Measurements from ENCODE around the gene PTPN11. TPM values are rescaled to one million over a fixed set of nuclear protein-coding genes. Genes with fewer than 3 reads are reported as not detected.

Gene PTPN11
- total and polyA plus RNA-seq, 2 of the 13 experiments (the other 11 are each of a cell fraction or from before 2014, with no cell fraction given): 30.0 to 63.5 TPM

DNA sequence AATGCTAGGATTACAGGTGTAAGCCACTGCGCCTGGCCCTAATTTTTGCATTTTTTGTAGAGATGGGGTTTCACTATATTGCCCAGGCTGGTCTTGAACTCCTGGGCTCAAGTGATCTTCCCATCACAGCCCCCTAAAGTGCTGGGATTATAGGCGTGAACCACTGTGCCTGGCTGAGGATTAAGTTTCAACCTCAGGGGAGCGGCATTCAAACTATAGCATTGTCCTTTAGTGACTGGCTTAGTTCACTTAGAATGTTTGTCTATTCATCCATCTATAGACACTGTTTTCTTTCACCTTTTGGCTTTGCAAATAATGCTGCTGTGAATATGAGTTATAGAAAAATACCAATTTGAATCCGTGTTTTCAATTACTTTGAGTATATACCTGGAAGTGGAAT, 25.2 kb downstream of the PTPN11 start:
- BruUV-seq (replicated peaks): no TSS peak
- WGBS (ENCODE audit: low lambda C conversion rate): 96% methylated on average over 4 of the region's 4 CpGs
- Histone ChIP-seq H2AFZ (ENCODE audit: low read length) (no peak overlapping the region), H3K36me3 (replicated peaks in 1 of 2; ENCODE audit: control insufficient read depth in 1 of 2, insufficient read depth in 2 of 2, low read length in 2 of 2) (peaks cover 9 to 11% of the 10 kb centered on the region in 2 experiments; a peak in 4 of 5 replicates), H3K27ac (ENCODE audit: extremely low read length, insufficient read depth, low read length) (no peak overlapping the region), H3K27me3 (ENCODE audit: control insufficient read depth in 1 of 2, insufficient read depth in 2 of 2, low read length in 2 of 2) (no peaks in the 10 kb centered on the region), H3K9me3 (ENCODE audit: low read length) (no peaks in the 10 kb centered on the region), H3K9ac (ENCODE audit: insufficient read depth, low read depth, low read length) (no peak overlapping the region), H4K20me1 (ENCODE audit: insufficient read depth, low read length) (no peaks in the 10 kb centered on the region), H3K4me2 (ENCODE audit: low read depth, low read length) (no peak overlapping the region), H3K4me3 (replicated peaks in 1 of 3; ENCODE audit: insufficient read depth in 1 of 3, low read depth in 2 of 3, low read length in 3 of 3) (no peak overlapping the region), H3K4me1 (ENCODE audit: insufficient read depth, low read length) (no peaks in the 10 kb centered on the region), H3K79me2 (ENCODE audit: insufficient read depth, low read length) (peaks cover 10% of the 10 kb centered on the region)
- in situ Hi-C loops (cut with HindIII; ENCODE audit: extremely low pct_ligation_motif_present, low pct_unique_long_range_greater_than_20kb) (no loop called here), intact Hi-C loops (cut with micrococcal nuclease; ENCODE audit: unreplicated experiment) (no loop called here)
- ChIA-PET CTCF (ENCODE audit: low intra/inter-chr PET ratio, low total read pairs) (no interaction called here), POLR2A (no interaction called here)
- FAIRE-seq (no peak), ATAC-seq (no peak), DNase-seq (ENCODE audit: low spot score) (no peak)
- no peak for TF ChIP-seq ZNF772 (CRISPR knock-in tag; IDR thresholded peaks at IDR 0.05)
- TF ChIP-seq SMYD3 (CRISPR knock-in tag; IDR thresholded peaks at IDR 0.05): no peak
- no peak for TF ChIP-seq NFAT5 (CRISPR knock-in tag; IDR thresholded peaks at IDR 0.05)
- no peak for TF ChIP-seq KAT8 (CRISPR knock-in tag; IDR thresholded peaks at IDR 0.05)
- TF ChIP-seq, protein P1, sequence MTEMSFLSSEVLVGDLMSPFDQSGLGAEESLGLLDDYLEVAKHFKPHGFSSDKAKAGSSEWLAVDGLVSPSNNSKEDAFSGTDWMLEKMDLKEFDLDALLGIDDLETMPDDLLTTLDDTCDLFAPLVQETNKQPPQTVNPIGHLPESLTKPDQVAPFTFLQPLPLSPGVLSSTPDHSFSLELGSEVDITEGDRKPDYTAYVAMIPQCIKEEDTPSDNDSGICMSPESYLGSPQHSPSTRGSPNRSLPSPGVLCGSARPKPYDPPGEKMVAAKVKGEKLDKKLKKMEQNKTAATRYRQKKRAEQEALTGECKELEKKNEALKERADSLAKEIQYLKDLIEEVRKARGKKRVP (CRISPR knock-in tag; IDR thresholded peaks at IDR 0.05): no peak
- TF ChIP-seq ZNF891 (CRISPR knock-in tag; IDR thresholded peaks at IDR 0.05): no peak
- no peak for TF ChIP-seq SP1 (IDR thresholded peaks at IDR 0.05)
- TF ChIP-seq SP1 (CRISPR knock-in tag; IDR thresholded peaks at IDR 0.05): no peak
- TF ChIP-seq, protein P2, sequence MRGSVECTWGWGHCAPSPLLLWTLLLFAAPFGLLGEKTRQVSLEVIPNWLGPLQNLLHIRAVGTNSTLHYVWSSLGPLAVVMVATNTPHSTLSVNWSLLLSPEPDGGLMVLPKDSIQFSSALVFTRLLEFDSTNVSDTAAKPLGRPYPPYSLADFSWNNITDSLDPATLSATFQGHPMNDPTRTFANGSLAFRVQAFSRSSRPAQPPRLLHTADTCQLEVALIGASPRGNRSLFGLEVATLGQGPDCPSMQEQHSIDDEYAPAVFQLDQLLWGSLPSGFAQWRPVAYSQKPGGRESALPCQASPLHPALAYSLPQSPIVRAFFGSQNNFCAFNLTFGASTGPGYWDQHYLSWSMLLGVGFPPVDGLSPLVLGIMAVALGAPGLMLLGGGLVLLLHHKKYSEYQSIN (CRISPR knock-in tag; IDR thresholded peaks at IDR 0.05; ENCODE audit: borderline replicate concordance): no peak
- no peak for TF ChIP-seq ZFY (CRISPR knock-in tag; IDR thresholded peaks at IDR 0.05)
- TF ChIP-seq PCBP1 (IDR thresholded peaks at IDR 0.05; ENCODE audit: borderline replicate concordance, low read depth, low read length): no peak
- no peak for TF ChIP-seq ETV6 (CRISPR knock-in tag; conservative IDR thresholded peaks at IDR 0.05)
- no peak for TF ChIP-seq ZNF776 (CRISPR knock-in tag; IDR thresholded peaks at IDR 0.05)
- no peak for TF ChIP-seq CEBPB (IDR thresholded peaks at IDR 0.05; ENCODE audit: borderline replicate concordance, low read depth, low read length)
- no peak for TF ChIP-seq FOXK2 (IDR thresholded peaks at IDR 0.05)
- TF ChIP-seq SUZ12 (IDR thresholded peaks at IDR 0.05; ENCODE audit: low read depth, low read length): no peak
- TF ChIP-seq ZNF549 (CRISPR knock-in tag; IDR thresholded peaks at IDR 0.05): no peak
- no peak for TF ChIP-seq POLR2G (IDR thresholded peaks at IDR 0.05; ENCODE audit: low read depth, low read length)
